ENCODE results near the gene RGSL1.

- TF ChIP-seq YY1 (IDR thresholded peaks at IDR 0.05; ENCODE audit: low read depth, low read length) (no peak), NRF1 (IDR thresholded peaks at IDR 0.05; ENCODE audit: low read depth, low read length) (no peak), EP300 (IDR thresholded peaks at IDR 0.05; ENCODE audit: borderline replicate concordance in 1 of 2, low read depth in 2 of 2, low read length in 2 of 2) (no peak), ZNF274 (IDR thresholded peaks at IDR 0.05; ENCODE audit: borderline replicate concordance, extremely low read depth, low read length) (no peak), BACH1 (IDR thresholded peaks at IDR 0.05; ENCODE audit: low read length) (no peak), SIRT6 (IDR thresholded peaks at IDR 0.05; ENCODE audit: low read length) (no peak), POLR2A (IDR thresholded peaks at IDR 0.05; ENCODE audit: control extremely low read depth in 1 of 2, low read depth in 2 of 2, low read length in 2 of 2) (no peak), JUN (IDR thresholded peaks at IDR 0.05; ENCODE audit: low read depth, low read length) (no peak), CBX5 (IDR thresholded peaks at IDR 0.05; ENCODE audit: low read depth, low read length) (no peak), HDAC2 (IDR thresholded peaks at IDR 0.05; ENCODE audit: borderline replicate concordance in 1 of 2, low read depth in 2 of 2, low read length in 2 of 2) (no peak), CHD2 (IDR thresholded peaks at IDR 0.05; ENCODE audit: low read length) (no peak), CEBPB (IDR thresholded peaks at IDR 0.05; ENCODE audit: low read depth, low read length) (no peak)
- TF ChIP-seq, protein P1, sequence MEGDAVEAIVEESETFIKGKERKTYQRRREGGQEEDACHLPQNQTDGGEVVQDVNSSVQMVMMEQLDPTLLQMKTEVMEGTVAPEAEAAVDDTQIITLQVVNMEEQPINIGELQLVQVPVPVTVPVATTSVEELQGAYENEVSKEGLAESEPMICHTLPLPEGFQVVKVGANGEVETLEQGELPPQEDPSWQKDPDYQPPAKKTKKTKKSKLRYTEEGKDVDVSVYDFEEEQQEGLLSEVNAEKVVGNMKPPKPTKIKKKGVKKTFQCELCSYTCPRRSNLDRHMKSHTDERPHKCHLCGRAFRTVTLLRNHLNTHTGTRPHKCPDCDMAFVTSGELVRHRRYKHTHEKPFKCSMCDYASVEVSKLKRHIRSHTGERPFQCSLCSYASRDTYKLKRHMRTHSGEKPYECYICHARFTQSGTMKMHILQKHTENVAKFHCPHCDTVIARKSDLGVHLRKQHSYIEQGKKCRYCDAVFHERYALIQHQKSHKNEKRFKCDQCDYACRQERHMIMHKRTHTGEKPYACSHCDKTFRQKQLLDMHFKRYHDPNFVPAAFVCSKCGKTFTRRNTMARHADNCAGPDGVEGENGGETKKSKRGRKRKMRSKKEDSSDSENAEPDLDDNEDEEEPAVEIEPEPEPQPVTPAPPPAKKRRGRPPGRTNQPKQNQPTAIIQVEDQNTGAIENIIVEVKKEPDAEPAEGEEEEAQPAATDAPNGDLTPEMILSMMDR (IDR thresholded peaks at IDR 0.05; ENCODE audit: control extremely low read depth in 1 of 3, insufficient read depth in 1 of 3, low read depth in 1 of 3, low read length in 3 of 3), result peak in 1 of 3 experiments; percentile 1; a peak in 1 of 4 replicates
Measured at GRCh38 chr1:182408435-182409075, 41.4 kb upstream of the RGSL1 start.

All from H1 (cell line).